Tibial nerve (tissue), 3 donors: ENCODE results near the gene FAM170B.

ENCODE experiments used
- POLR2A ChIP-seq, 2 donors: fragments of 450-650 bp; IDR thresholded peaks; one replicate each; pipeline ENCODE4 v1.6.1; 2017; ENCODE audit warnings: antibody characterized with exemption in 2 of 2, mild to moderate bottlenecking in 2 of 2, moderate library complexity in 2 of 2
- TF ChIP-seq, protein P1 (sequence below), 5 experiments: fragments of 200-600 bp in 3 of 5; fragments of 450-650 bp in 2 of 5; sonication (generic) in 3 of 5; IDR thresholded peaks; one replicate each; pipeline ENCODE4 v1.5.1; 2016 to 2019; ENCODE audit warnings: antibody characterized with exemption in 5 of 5, mild to moderate bottlenecking in 3 of 5, moderate library complexity in 2 of 5

GRCh38 chr10:49138361-49138891 lies 4.6 kb upstream of the FAM170B start:
- TF ChIP-seq, protein P1, sequence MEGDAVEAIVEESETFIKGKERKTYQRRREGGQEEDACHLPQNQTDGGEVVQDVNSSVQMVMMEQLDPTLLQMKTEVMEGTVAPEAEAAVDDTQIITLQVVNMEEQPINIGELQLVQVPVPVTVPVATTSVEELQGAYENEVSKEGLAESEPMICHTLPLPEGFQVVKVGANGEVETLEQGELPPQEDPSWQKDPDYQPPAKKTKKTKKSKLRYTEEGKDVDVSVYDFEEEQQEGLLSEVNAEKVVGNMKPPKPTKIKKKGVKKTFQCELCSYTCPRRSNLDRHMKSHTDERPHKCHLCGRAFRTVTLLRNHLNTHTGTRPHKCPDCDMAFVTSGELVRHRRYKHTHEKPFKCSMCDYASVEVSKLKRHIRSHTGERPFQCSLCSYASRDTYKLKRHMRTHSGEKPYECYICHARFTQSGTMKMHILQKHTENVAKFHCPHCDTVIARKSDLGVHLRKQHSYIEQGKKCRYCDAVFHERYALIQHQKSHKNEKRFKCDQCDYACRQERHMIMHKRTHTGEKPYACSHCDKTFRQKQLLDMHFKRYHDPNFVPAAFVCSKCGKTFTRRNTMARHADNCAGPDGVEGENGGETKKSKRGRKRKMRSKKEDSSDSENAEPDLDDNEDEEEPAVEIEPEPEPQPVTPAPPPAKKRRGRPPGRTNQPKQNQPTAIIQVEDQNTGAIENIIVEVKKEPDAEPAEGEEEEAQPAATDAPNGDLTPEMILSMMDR (IDR thresholded peaks at IDR 0.05): no peak
- TF ChIP-seq POLR2A (IDR thresholded peaks at IDR 0.05): no peak
